ENCODE measurements around the gene OR51S1. TPM values are rescaled to one million over a fixed set of nuclear protein-coding genes. Genes with fewer than 3 reads are reported as not detected.
"Not testable (repeated sequence)": the region's sequence is repeated elsewhere in the genome, so short reads cannot be mapped to it uniquely, and the experiment has no call there.

The OR51S1 gene
- total RNA-seq, 2 experiments from 2014 or later = not detected

- POLR2A ChIA-PET = no interaction called here
- H3K36me3 Mint-ChIP-seq (ENCODE audit: low read depth) = no peaks in the 10 kb centered on the region
- H3K4me1 Mint-ChIP-seq = no peaks in the 10 kb centered on the region
- CTCF ChIA-PET = no interaction called here
- DNase-seq = no peak
- no peaks in the 10 kb centered on the region for H3K9me3 Mint-ChIP-seq
- H3K4me3 Mint-ChIP-seq = no peak overlapping the region
- no peaks in the 10 kb centered on the region for H3K27me3 Mint-ChIP-seq
- no peak overlapping the region for H3K27ac Mint-ChIP-seq
Observed at GRCh38 chr11:4851033-4851432, 2.0 kb upstream of the OR51S1 start.

- ChIA-PET POLR2A (no interaction called here), CTCF (no interaction called here)
- Mint-ChIP-seq H3K27me3 (no peaks in the 10 kb centered on the region), H3K27ac (no peak overlapping the region), H3K36me3 (ENCODE audit: low read depth) (no peaks in the 10 kb centered on the region), H3K4me3 (no peak overlapping the region), H3K9me3 (no peaks in the 10 kb centered on the region), H3K4me1 (no peaks in the 10 kb centered on the region)
- no peak for DNase-seq
Observed at GRCh38 chr11:4839851-4840549, 9.0 kb downstream of the OR51S1 start.

- ChIA-PET POLR2A (interaction anchor here (0.6 kb wide), 1 partner anchor 194 kb away, joined by 3 read pairs; no protein-coding TSS in a partner anchor), CTCF (interaction anchor here (0.6 kb wide), 1 partner anchor 822 kb away, joined by 4 read pairs; no protein-coding TSS in a partner anchor)
- DNase-seq = no peak
- Mint-ChIP-seq H3K27me3 (no peaks in the 10 kb centered on the region), H3K9me3 (no peaks in the 10 kb centered on the region), H3K36me3 (ENCODE audit: low read depth) (no peaks in the 10 kb centered on the region), H3K4me3 (no peak overlapping the region), H3K4me1 (no peaks in the 10 kb centered on the region), H3K27ac (no peak overlapping the region)
Observed at GRCh38 chr11:4830909-4831308, 18.1 kb downstream of the OR51S1 start.

- no peaks in the 10 kb centered on the region for H3K4me1 Mint-ChIP-seq
- ChIA-PET POLR2A (no interaction called here), CTCF (no interaction called here)
- H3K27ac Mint-ChIP-seq = no peak overlapping the region
- H3K4me3 Mint-ChIP-seq = no peak overlapping the region
- no peaks in the 10 kb centered on the region for H3K27me3 Mint-ChIP-seq
- no peak for DNase-seq
- no peaks in the 10 kb centered on the region for H3K36me3 Mint-ChIP-seq (ENCODE audit: low read depth)
- no peaks in the 10 kb centered on the region for H3K9me3 Mint-ChIP-seq
Observed at GRCh38 chr11:4830346-4830745, 18.7 kb downstream of the OR51S1 start.

DNA sequence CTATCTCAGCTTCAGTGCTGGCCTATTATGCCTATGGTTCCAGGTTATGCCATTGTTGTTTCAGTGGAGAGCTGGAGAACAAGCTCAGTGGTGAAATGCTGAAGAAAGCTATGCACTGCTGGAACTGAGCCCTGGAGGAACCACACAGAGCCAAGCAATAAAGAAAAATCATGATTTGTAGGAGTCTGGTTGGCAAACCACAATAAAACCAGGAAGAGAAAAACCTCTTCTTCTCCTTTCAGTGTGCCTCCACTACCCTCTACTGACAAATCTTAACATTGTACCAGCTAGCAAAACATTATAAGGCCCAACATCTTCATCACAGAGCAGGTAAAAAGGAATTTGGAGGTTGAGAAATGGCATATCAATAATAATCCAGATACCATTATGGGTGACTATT lies 22.6 kb downstream of the OR51S1 start:
- H3K4me3 Mint-ChIP-seq = no peak overlapping the region
- no peaks in the 10 kb centered on the region for H3K4me1 Mint-ChIP-seq
- no peak for DNase-seq
- H3K9me3 Mint-ChIP-seq = no peaks in the 10 kb centered on the region
- H3K27me3 Mint-ChIP-seq = peaks cover 4% of the 10 kb centered on the region
- no peak overlapping the region for H3K27ac Mint-ChIP-seq
- ChIA-PET POLR2A (no interaction called here), CTCF (no interaction called here)
- H3K36me3 Mint-ChIP-seq (ENCODE audit: low read depth) = no peaks in the 10 kb centered on the region

- DNase-seq = no peak
- Mint-ChIP-seq H3K27me3 (peaks cover 4% of the 10 kb centered on the region), H3K4me1 (no peaks in the 10 kb centered on the region), H3K27ac (no peak overlapping the region), H3K4me3 (no peak overlapping the region), H3K36me3 (ENCODE audit: low read depth) (no peaks in the 10 kb centered on the region), H3K9me3 (no peaks in the 10 kb centered on the region)
- ChIA-PET CTCF (no interaction called here), POLR2A (no interaction called here)
Observed at GRCh38 chr11:4825132-4825531, 23.9 kb downstream of the OR51S1 start.

GRCh38 chr11:4821021-4821420 lies 28.0 kb downstream of the OR51S1 start, which contains the start of gene OR51F2:
TSS of gene OR51F2 (plus strand) at chr11:4821321. CDS start at chr11:4821422, 101 bp downstream.
- Mint-ChIP-seq H3K27ac (no peak within 1 kb of the TSS), H3K27me3 (peaks cover 4% of the 10 kb centered on the region), H3K9me3 (no peaks in the 10 kb centered on the region), H3K36me3 (ENCODE audit: low read depth) (no peaks in the 10 kb centered on the region), H3K4me3 (no peak within 1 kb of the TSS), H3K4me1 (no peaks in the 10 kb centered on the region)
- no peak for DNase-seq
- ChIA-PET POLR2A (no interaction called here), CTCF (no interaction called here)

DNA sequence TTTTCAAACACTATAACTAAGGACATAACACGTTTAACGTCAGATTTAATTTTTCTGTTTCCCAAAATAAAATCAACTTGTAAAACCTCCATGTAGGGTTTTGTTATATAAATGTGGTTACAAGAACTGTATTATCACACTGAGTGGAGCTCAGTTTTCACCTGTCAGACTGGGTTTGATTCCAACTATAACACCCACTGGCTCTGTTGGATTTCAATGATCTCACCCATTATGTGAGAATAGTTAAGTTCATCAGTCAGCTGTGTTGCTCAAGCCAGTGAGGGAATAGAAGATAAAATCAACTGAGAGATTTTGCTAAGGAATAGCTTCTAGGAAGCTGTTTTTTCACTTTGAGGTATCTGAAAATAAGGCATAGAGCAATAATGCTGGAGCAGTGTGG lies 39.8 kb downstream of the OR51S1 start:
- ChIA-PET CTCF (no interaction called here), POLR2A (no interaction called here)
- no peaks in the 10 kb centered on the region for H3K27me3 Mint-ChIP-seq
- H3K4me1 Mint-ChIP-seq = no peaks in the 10 kb centered on the region
- H3K27ac Mint-ChIP-seq = no peak overlapping the region
- H3K36me3 Mint-ChIP-seq (ENCODE audit: low read depth) = no peaks in the 10 kb centered on the region
- no peak for DNase-seq
- no peak overlapping the region for H3K4me3 Mint-ChIP-seq
- H3K9me3 Mint-ChIP-seq = no peaks in the 10 kb centered on the region

DNA sequence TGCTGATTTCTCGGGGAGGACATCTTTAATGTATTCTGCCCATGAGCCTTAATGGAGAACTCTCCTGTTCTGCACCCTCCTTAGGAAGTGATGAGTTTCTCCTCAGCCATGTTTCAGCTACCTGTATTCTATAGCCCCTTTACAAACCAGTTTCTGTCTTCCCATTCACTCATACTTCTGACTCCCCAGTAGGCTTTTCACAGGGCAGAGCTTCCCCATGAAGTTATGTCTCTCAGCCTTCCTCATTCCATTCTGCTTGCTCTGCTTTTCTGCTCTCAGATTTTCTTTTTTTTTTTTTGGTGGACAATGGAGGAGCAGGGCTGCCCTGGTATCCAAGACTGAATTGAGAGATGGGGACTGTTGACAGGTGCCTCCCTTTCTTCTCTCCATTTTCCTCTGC lies 40.5 kb downstream of the OR51S1 start:
- Mint-ChIP-seq H3K4me3 (no peak overlapping the region), H3K27ac (no peak overlapping the region), H3K9me3 (no peaks in the 10 kb centered on the region), H3K36me3 (ENCODE audit: low read depth) (no peaks in the 10 kb centered on the region), H3K27me3 (no peaks in the 10 kb centered on the region), H3K4me1 (no peaks in the 10 kb centered on the region)
- ChIA-PET CTCF (interaction anchor here (0.7 kb wide), 1 partner anchor 1415 kb away, joined by 3 read pairs; no protein-coding TSS in a partner anchor), POLR2A (no interaction called here)
- DNase-seq = no peak

GRCh38 chr11:4804280-4804679 lies 44.7 kb downstream of the OR51S1 start, which contains the start of gene OR52R1:
TSS of gene OR52R1 (minus strand) at chr11:4804380. CDS start at chr11:4804380, 0 bp downstream.
- no peaks in the 10 kb centered on the region for H3K27me3 Mint-ChIP-seq
- no peak within 1 kb of the TSS for H3K4me3 Mint-ChIP-seq
- ChIA-PET POLR2A (no interaction called here), CTCF (no interaction called here)
- no peaks in the 10 kb centered on the region for H3K4me1 Mint-ChIP-seq
- H3K9me3 Mint-ChIP-seq = no peaks in the 10 kb centered on the region
- no peak within 1 kb of the TSS for H3K27ac Mint-ChIP-seq
- DNase-seq = no peak
- no peaks in the 10 kb centered on the region for H3K36me3 Mint-ChIP-seq (ENCODE audit: low read depth)

DNA sequence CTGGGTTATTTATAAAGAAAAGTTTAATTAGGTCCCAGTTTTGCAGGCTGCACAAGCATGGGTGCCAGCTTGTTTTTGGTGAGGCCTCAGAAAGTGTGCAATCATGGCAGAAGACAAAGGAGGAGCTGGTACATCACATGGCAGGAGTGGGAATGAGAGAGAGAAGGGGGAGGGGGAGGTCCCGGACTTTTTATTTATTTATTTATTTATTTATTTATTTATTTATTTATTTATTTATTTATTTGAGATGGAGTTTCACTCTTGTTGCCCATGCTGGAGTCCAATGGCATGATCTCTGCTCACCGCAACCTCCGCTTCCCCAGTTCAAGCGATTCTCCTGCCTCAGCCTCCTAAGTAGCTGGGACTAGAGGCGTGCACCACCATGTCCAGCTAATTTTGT lies 47.7 kb downstream of the OR51S1 start:
- H3K27me3 Mint-ChIP-seq; POLR2A ChIA-PET; H3K9me3 Mint-ChIP-seq; H3K4me3 Mint-ChIP-seq; H3K27ac Mint-ChIP-seq; H3K4me1 Mint-ChIP-seq; H3K36me3 Mint-ChIP-seq (ENCODE audit: low read depth); DNase-seq; CTCF ChIA-PET: not testable (repeated sequence)

DNA sequence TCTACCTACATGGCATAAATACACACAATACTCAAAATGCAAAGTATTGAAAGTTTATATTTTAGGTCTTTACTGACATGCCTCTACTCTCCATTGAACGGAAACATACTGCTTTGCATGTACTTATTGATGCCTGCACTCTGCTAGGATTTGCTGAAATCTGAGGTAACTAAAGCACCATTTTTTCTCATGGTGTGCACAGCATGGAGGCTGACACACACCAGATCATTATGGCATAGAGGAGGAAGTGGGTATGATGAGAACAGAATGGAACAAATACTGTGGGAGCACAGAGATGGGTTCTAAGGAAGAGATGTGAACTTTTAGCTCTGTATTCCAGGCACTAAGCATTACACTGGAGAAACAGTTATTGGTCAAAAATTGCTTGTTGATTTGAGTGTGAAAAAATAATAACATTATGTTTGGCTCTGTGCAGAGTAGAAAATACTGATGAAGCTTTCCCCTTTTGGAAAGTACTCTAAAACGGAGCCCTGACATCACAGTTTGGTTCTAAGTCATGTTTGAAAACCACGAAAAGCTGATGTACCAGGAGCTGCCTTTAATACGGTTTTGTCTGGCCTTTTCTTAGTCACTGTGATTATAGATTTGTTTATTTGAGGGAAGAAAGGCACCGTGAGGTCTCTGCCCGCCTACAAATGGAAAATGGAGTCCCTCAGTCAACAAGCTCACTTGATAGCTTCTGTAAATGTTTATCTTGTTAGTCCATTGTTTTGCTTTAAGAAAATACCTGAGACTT lies 50.4 kb downstream of the OR51S1 start:
- H3K4me1 Mint-ChIP-seq = no peaks in the 10 kb centered on the region
- ChIA-PET POLR2A (no interaction called here), CTCF (interaction anchor here (1.0 kb wide), 1 partner anchor 163 kb away, joined by 3 read pairs; no protein-coding TSS in a partner anchor)
- DNase-seq = no peak
- no peaks in the 10 kb centered on the region for H3K9me3 Mint-ChIP-seq
- H3K4me3 Mint-ChIP-seq = no peak overlapping the region
- H3K36me3 Mint-ChIP-seq (ENCODE audit: low read depth) = no peaks in the 10 kb centered on the region
- no peak overlapping the region for H3K27ac Mint-ChIP-seq
- no peaks in the 10 kb centered on the region for H3K27me3 Mint-ChIP-seq

All from activated CD4-positive, alpha-beta T cell treated with anti-CD3 and anti-CD28 coated beads, Interleukin-2, amount 10 ng/mL, durations not matched to agents 7 days and 5 days (primary cell).